Fibroblast of lung (primary cell): ENCODE results near the gene MACROD2. TPM values are rescaled to one million over a fixed set of nuclear protein-coding genes. Genes with fewer than 3 reads are reported as not detected.

Experiments used
- DNase-seq, 2 donors: peaks; one replicate each; pipeline versions ENCODE4 v3.0.0 to v3.0.0-alpha.2; 2010; ENCODE audit warnings: low read depth in 2 of 2
- H2AFZ ChIP-seq: 2 replicates; pipeline ENCODE4 v1.5.1; 2012; ENCODE audit warnings: low read length, control low read depth, inconsistent platforms
- H3K27ac ChIP-seq: 2 replicates; pipeline ENCODE4 v1.5.1; 2011; ENCODE audit warnings: low read length, control low read depth; ENCODE audit not compliant: insufficient read depth
- H3K27me3 ChIP-seq: 2 replicates; pipeline ENCODE4 v1.5.1; 2011; ENCODE audit warnings: mild to moderate bottlenecking, low read length; ENCODE audit not compliant: control insufficient read depth, insufficient read depth
- H3K36me3 ChIP-seq: 2 replicates; pipeline ENCODE4 v1.5.1; 2011; ENCODE audit warnings: low read length; ENCODE audit not compliant: control insufficient read depth, insufficient read depth
- H3K4me1 ChIP-seq: 2 replicates; pipeline ENCODE4 v1.5.1; 2011; ENCODE audit warnings: low read length; ENCODE audit not compliant: control insufficient read depth, insufficient read depth; ENCODE audit errors: extremely low read depth
- H3K4me2 ChIP-seq: 2 replicates; pipeline ENCODE4 v1.5.1; 2011; ENCODE audit warnings: low read length, control low read depth; ENCODE audit not compliant: insufficient read depth; ENCODE audit errors: extremely low read depth
- H3K4me3 ChIP-seq, 4 experiments: fragments of 200-600 bp in 1 of 4; sonication (generic) in 1 of 4; replicated peaks in 1 of 4; 2 replicates each; pipeline ENCODE4 v1.5.1; 2011 to 2016; ENCODE audit warnings: low read length in 4 of 4, low read depth in 3 of 4, mild to moderate bottlenecking in 3 of 4, control low read depth in 2 of 4, inconsistent platforms in 1 of 4, mixed read lengths in 1 of 4; ENCODE audit not compliant: insufficient read depth in 1 of 4; ENCODE audit errors: control extremely low read depth in 1 of 4
- H3K79me2 ChIP-seq: 2 replicates; pipeline ENCODE4 v1.5.1; 2012; ENCODE audit warnings: mild to moderate bottlenecking, low read length, inconsistent platforms; ENCODE audit not compliant: control insufficient read depth, insufficient read depth
- H3K9ac ChIP-seq: 2 replicates; pipeline ENCODE4 v1.5.1; 2011; ENCODE audit warnings: mild to moderate bottlenecking, low read length, control low read depth; ENCODE audit not compliant: insufficient read depth
- H3K9me3 ChIP-seq: 2 replicates; pipeline ENCODE4 v1.5.1; 2012; ENCODE audit warnings: low read depth, low read length; ENCODE audit not compliant: control insufficient read depth, insufficient read depth
- H4K20me1 ChIP-seq: 2 replicates; pipeline ENCODE4 v1.5.1; 2011; ENCODE audit warnings: low read length; ENCODE audit not compliant: control insufficient read depth, insufficient read depth; ENCODE audit errors: extremely low read depth
- CTCF ChIP-seq, 2 donors: IDR thresholded peaks in 1 of 2; conservative IDR thresholded peaks in 1 of 2; 1 replicate in 1 of 2; 2 replicates in 1 of 2; pipeline ENCODE4 v1.5.1; 2011 to 2012; ENCODE audit warnings: low read length in 2 of 2, control low read depth in 1 of 2, inconsistent platforms in 1 of 2, low read depth in 1 of 2, mild to moderate bottlenecking in 1 of 2
- EZH2 ChIP-seq: IDR thresholded peaks from 2 replicates; pipeline ENCODE4 v1.5.1; 2012; ENCODE audit warnings: low read length, control low read depth, mild to moderate bottlenecking; ENCODE audit errors: missing control alignments
- polyA plus RNA-seq, 2 donors: library from polyadenylated mRNA; depleted of rRNA in 1 of 2; stranded (reverse) in 1 of 2; unstranded in 1 of 2; fragments of >200 nt; gene quantifications; 2 replicates each; pipeline ENCODE4 v1.2.1, GENCODE V29; 2011 to 2012; ENCODE audit warnings: missing spikeins in 1 of 2
- total RNA-seq: library from RNA; depleted of rRNA; stranded (reverse); fragments of >200 nt; gene quantifications from 2 replicates; pipeline ENCODE4 v1.2.1, GENCODE V29; 2014

MACROD2 gene
- total and polyA plus RNA-seq, 2 donors (not counting 1 experiment from before 2014, with no cell fraction given): 0.54 to 1.7 TPM

GRCh38 chr20:16049529-16050093 is 2054.3 kb downstream of the MACROD2 start:
- Histone ChIP-seq H3K27ac (no peak overlapping the region), H3K9me3 (no peaks in the 10 kb centered on the region), H3K4me2 (no peak overlapping the region), H4K20me1 (no peaks in the 10 kb centered on the region), H3K4me3 (no peak overlapping the region), H2AFZ (no peak overlapping the region), H3K79me2 (no peaks in the 10 kb centered on the region), H3K4me1 (no peaks in the 10 kb centered on the region), H3K27me3 (no peaks in the 10 kb centered on the region), H3K36me3 (no peaks in the 10 kb centered on the region), H3K9ac (no peak overlapping the region)
- TF ChIP-seq CTCF (conservative IDR thresholded peaks at IDR 0.05 in 1 of 2, IDR thresholded peaks at IDR 0.05 in 1 of 2; ENCODE audit: low read depth in 1 of 2, low read length in 2 of 2): no peak
- no peak for TF ChIP-seq EZH2
- DNase-seq: no peak

GRCh38 chr20:16050366-16050765 is 2055.1 kb downstream of the MACROD2 start:
- H4K20me1 ChIP-seq: no peaks in the 10 kb centered on the region
- no peak for DNase-seq
- no peaks in the 10 kb centered on the region for H3K4me1 ChIP-seq
- no peaks in the 10 kb centered on the region for H3K36me3 ChIP-seq
- TF ChIP-seq EZH2: no peak
- TF ChIP-seq CTCF (conservative IDR thresholded peaks at IDR 0.05 in 1 of 2, IDR thresholded peaks at IDR 0.05 in 1 of 2; ENCODE audit: low read depth in 1 of 2, low read length in 2 of 2): no peak
- H3K9me3 ChIP-seq: no peaks in the 10 kb centered on the region
- no peaks in the 10 kb centered on the region for H3K79me2 ChIP-seq
- no peak overlapping the region for H2AFZ ChIP-seq
- no peak overlapping the region for H3K27ac ChIP-seq
- H3K27me3 ChIP-seq: no peaks in the 10 kb centered on the region
- H3K4me2 ChIP-seq: no peak overlapping the region
- H3K4me3 ChIP-seq: no peak overlapping the region
- H3K9ac ChIP-seq: no peak overlapping the region

- Histone ChIP-seq H3K27ac (no peak overlapping the region), H3K9ac (no peak overlapping the region), H2AFZ (no peak overlapping the region), H3K36me3 (no peaks in the 10 kb centered on the region), H3K4me1 (no peaks in the 10 kb centered on the region), H3K27me3 (no peaks in the 10 kb centered on the region), H3K79me2 (no peaks in the 10 kb centered on the region), H3K4me2 (no peak overlapping the region), H4K20me1 (no peaks in the 10 kb centered on the region), H3K4me3 (no peak overlapping the region), H3K9me3 (no peaks in the 10 kb centered on the region)
- no peak for TF ChIP-seq EZH2
- no peak for TF ChIP-seq CTCF (conservative IDR thresholded peaks at IDR 0.05 in 1 of 2, IDR thresholded peaks at IDR 0.05 in 1 of 2; ENCODE audit: low read depth in 1 of 2, low read length in 2 of 2)
- DNase-seq: no peak
These were observed 2056.7 kb downstream of the MACROD2 start for GRCh38 chr20:16051968-16052367.
